Transverse colon (tissue), 4 donors: ENCODE data around the gene MEI4. TPM values are rescaled to one million over a fixed set of nuclear protein-coding genes. Genes with fewer than 3 reads are reported as not detected.

Experiments used
- DNase-seq: peaks from one replicate; pipeline ENCODE4 v3.0.0-alpha.2; 2019
- H3K27ac ChIP-seq, 4 donors: fragments of 200-600 bp; sonication (generic); 2 replicates each; pipeline ENCODE4 v1.5.1; 2016 to 2018; ENCODE audit warnings: inconsistent platforms in 4 of 4
- H3K27me3 ChIP-seq: fragments of 200-600 bp; sonication (generic); 2 replicates; pipeline ENCODE4 v1.5.1; 2017; ENCODE audit warnings: inconsistent platforms
- H3K36me3 ChIP-seq, 4 donors: fragments of 200-600 bp; sonication (generic); 2 replicates each; pipeline ENCODE4 v1.5.1; 2017 to 2019; ENCODE audit warnings: inconsistent platforms in 4 of 4
- H3K4me1 ChIP-seq, 4 donors: fragments of 200-600 bp; sonication (generic); 2 replicates each; pipeline ENCODE4 v1.5.1; 2017 to 2020; ENCODE audit warnings: inconsistent platforms in 4 of 4
- H3K4me3 ChIP-seq, 4 donors: fragments of 200-600 bp; sonication (generic); 1 replicate in 1 of 4; 2 replicates in 3 of 4; pipeline versions ENCODE4 v1.5.1 to v1.6.1; 2017 to 2019; ENCODE audit warnings: inconsistent platforms in 4 of 4
- H3K9me3 ChIP-seq, 2 donors: fragments of 200-600 bp; sonication (generic); 2 replicates each; pipeline ENCODE4 v1.5.1; 2017 to 2019; ENCODE audit warnings: inconsistent platforms in 2 of 2
- CTCF ChIP-seq, 5 experiments: fragments of 200-600 bp in 3 of 5; fragments of 450-650 bp in 2 of 5; sonication (generic) in 3 of 5; IDR thresholded peaks; 1 replicate in 2 of 5; 2 replicates in 3 of 5; pipeline ENCODE4 v1.5.1; 2016 to 2017; ENCODE audit warnings: antibody characterized with exemption in 5 of 5, inconsistent platforms in 3 of 5, mild to moderate bottlenecking in 2 of 5, moderate library complexity in 1 of 5
- EP300 ChIP-seq: sonication (generic); formaldehyde crosslinking; IDR thresholded peaks from one replicate; pipeline ENCODE4 v1.6.1; 2017; ENCODE audit warnings: antibody characterized with exemption, low read depth
- POLR2A ChIP-seq: fragments of 450-650 bp; IDR thresholded peaks from one replicate; pipeline ENCODE4 v1.6.1; 2016; ENCODE audit warnings: antibody characterized with exemption, mild to moderate bottlenecking, moderate library complexity
- POLR2AphosphoS5 ChIP-seq, 3 donors: sonication (generic); formaldehyde crosslinking; IDR thresholded peaks; one replicate each; pipeline ENCODE4 v1.6.1; 2016; ENCODE audit warnings: antibody characterized with exemption in 3 of 3
- WGBS, 2 donors: methylation state at CpG; one replicate each; pipeline ENCODE4 v1.1.5; 2018; ENCODE audit warnings: low coverage in 1 of 2; 5-methylcytosine and 5-hydroxymethylcytosine counted together
- in situ Hi-C, 4 donors: fragments of 200-750 bp; cut with MboI; loops; one replicate each; pipeline versions ENCODE4 v1.15.0 to v1.15.1; 2017; ENCODE audit warnings: low sequenced_read_pairs in 3 of 4, low pct_ligation_motif_present in 1 of 4, low pct_unique_long_range_greater_than_20kb in 1 of 4
- intact Hi-C: fragments of 100-400 bp; cut with DNase I; formaldehyde crosslinking; loops from one replicate; pipeline ENCODE4 v1.15.1; 2023; ENCODE audit warnings: low total_unique reads
- total RNA-seq, 4 donors: library from RNA; depleted of rRNA; stranded (reverse); fragments of >200 nt; gene quantifications; one replicate each; pipeline ENCODE4 v1.1.0, GENCODE V29; 2016

MEI4 gene
- total RNA-seq, 4 donors from 2014 or later: under 0.01 TPM; not detected in 3

GRCh38 chr6:77906070-77906469 lies 253.2 kb downstream of the MEI4 start:
- intact Hi-C loops: no loop called here
- TF ChIP-seq POLR2A (no peak), CTCF (IDR thresholded peaks at IDR 0.05) (no peak), POLR2AphosphoS5 (IDR thresholded peaks at IDR 0.05) (no peak), EP300 (no peak)
- H3K36me3 ChIP-seq: no peaks in the 10 kb centered on the region
- H3K4me1 ChIP-seq: no peaks in the 10 kb centered on the region
- H3K27ac ChIP-seq: no peak overlapping the region
- 83 to 89% methylated on average over 3 of the region's 3 CpGs for WGBS, 2 donors
- no peak overlapping the region for H3K4me3 ChIP-seq
- no peak for DNase-seq
- in situ Hi-C loops: no loop called here
- H3K9me3 ChIP-seq: no peaks in the 10 kb centered on the region
- H3K27me3 ChIP-seq: no peaks in the 10 kb centered on the region

- peaks cover 4 to 6% of the 10 kb centered on the region in 2 donors for H3K9me3 ChIP-seq
- H3K27me3 ChIP-seq: no peaks in the 10 kb centered on the region
- no peak for DNase-seq
- intact Hi-C loops (no loop called here), in situ Hi-C loops (no loop called here)
- H3K36me3 ChIP-seq: no peaks in the 10 kb centered on the region
- TF ChIP-seq POLR2AphosphoS5 (IDR thresholded peaks at IDR 0.05) (no peak), CTCF (IDR thresholded peaks at IDR 0.05) (no peak), EP300 (no peak), POLR2A (no peak)
- no peak overlapping the region for H3K27ac ChIP-seq
- H3K4me3 ChIP-seq: no peak overlapping the region
- no peaks in the 10 kb centered on the region for H3K4me1 ChIP-seq
- WGBS, 2 donors: 54 to 68% methylated on average over 1 of the region's 1 CpG
Observed at GRCh38 chr6:77910826-77911225, 258.0 kb downstream of the MEI4 start.

- TF ChIP-seq CTCF (IDR thresholded peaks at IDR 0.05) (peak in 1 of 5 experiments; percentile 15), POLR2AphosphoS5 (IDR thresholded peaks at IDR 0.05) (no peak), EP300 (no peak)
- Histone ChIP-seq H3K36me3 (no peaks in the 10 kb centered on the region), H3K4me3 (no peak overlapping the region), H3K27ac (no peak overlapping the region), H3K9me3 (no peaks in the 10 kb centered on the region), H3K4me1 (no peaks in the 10 kb centered on the region), H3K27me3 (no peaks in the 10 kb centered on the region)
- DNase-seq: no peak
- 29 to 39% methylated on average over 3 of the region's 3 CpGs for WGBS, 2 donors
- intact Hi-C loops (no loop called here), in situ Hi-C loops (no loop called here)
Observed at GRCh38 chr6:77926198-77926751, 273.4 kb downstream of the MEI4 start.

GRCh38 chr6:77930382-77930781 lies 277.5 kb downstream of the MEI4 start:
- WGBS, 2 donors: 72% methylated on average over 2 of the region's 2 CpGs
- Histone ChIP-seq H3K36me3 (no peaks in the 10 kb centered on the region), H3K9me3 (no peaks in the 10 kb centered on the region), H3K4me3 (no peak overlapping the region), H3K4me1 (no peaks in the 10 kb centered on the region), H3K27ac (no peak overlapping the region), H3K27me3 (no peaks in the 10 kb centered on the region)
- no peak for DNase-seq
- intact Hi-C loops (no loop called here), in situ Hi-C loops (no loop called here)
- no peak for TF ChIP-seq POLR2A
- TF ChIP-seq EP300: no peak
- no peak for TF ChIP-seq CTCF (IDR thresholded peaks at IDR 0.05)
- no peak for TF ChIP-seq POLR2AphosphoS5 (IDR thresholded peaks at IDR 0.05)
